ENCODE measurements around the gene EPHA3. TPM values are rescaled to one million over a fixed set of nuclear protein-coding genes. Genes with fewer than 3 reads are reported as not detected.

EPHA3 gene
- total RNA-seq, 4 donors from 2014 or later: 0.85 to 1.4 (median 0.96) TPM

GRCh38 chr3:89405176-89405575, 297.8 kb downstream of the EPHA3 start:
- Histone ChIP-seq H3K36me3 (no peaks in the 10 kb centered on the region), H3K9me3 (no peaks in the 10 kb centered on the region), H3K4me3 (no peak overlapping the region), H3K4me1 (no peaks in the 10 kb centered on the region), H3K27me3 (no peaks in the 10 kb centered on the region), H3K27ac (no peak overlapping the region)
- DNase-seq (ENCODE audit: low spot score in 2 of 2): no peak
- WGBS: 56% methylated on average over 1 of the region's 1 CpG
- TF ChIP-seq POLR2A (IDR thresholded peaks at IDR 0.05) (no peak), EP300 (IDR thresholded peaks at IDR 0.05) (no peak)

- 77% methylated on average over 2 of the region's 2 CpGs for WGBS
- no peaks in the 10 kb centered on the region for H3K36me3 ChIP-seq
- no peaks in the 10 kb centered on the region for H3K9me3 ChIP-seq
- no peak overlapping the region for H3K4me3 ChIP-seq
- H3K27me3 ChIP-seq: no peaks in the 10 kb centered on the region
- no peak for DNase-seq (ENCODE audit: low spot score in 2 of 2)
- TF ChIP-seq CTCF (IDR thresholded peaks at IDR 0.05): no peak
- TF ChIP-seq POLR2AphosphoS5 (IDR thresholded peaks at IDR 0.05): no peak
- TF ChIP-seq POLR2A (IDR thresholded peaks at IDR 0.05): no peak
- TF ChIP-seq EP300 (IDR thresholded peaks at IDR 0.05): no peak
- H3K27ac ChIP-seq: no peak overlapping the region
- no peaks in the 10 kb centered on the region for H3K4me1 ChIP-seq
Measured at GRCh38 chr3:89405593-89405992, 298.2 kb downstream of the EPHA3 start.

- no peak overlapping the region for H3K27ac ChIP-seq
- TF ChIP-seq EP300 (IDR thresholded peaks at IDR 0.05) (no peak), POLR2AphosphoS5 (IDR thresholded peaks at IDR 0.05) (no peak), POLR2A (IDR thresholded peaks at IDR 0.05) (no peak), CTCF (IDR thresholded peaks at IDR 0.05) (no peak)
- no peaks in the 10 kb centered on the region for H3K4me1 ChIP-seq
- no peak overlapping the region for H3K4me3 ChIP-seq
- H3K9me3 ChIP-seq: no peaks in the 10 kb centered on the region
- no peaks in the 10 kb centered on the region for H3K27me3 ChIP-seq
- no peak for DNase-seq (ENCODE audit: low spot score in 2 of 2)
- no peaks in the 10 kb centered on the region for H3K36me3 ChIP-seq
- 75% methylated on average over 3 of the region's 3 CpGs for WGBS
Measured at GRCh38 chr3:89411201-89411600, 303.8 kb downstream of the EPHA3 start.

DNA sequence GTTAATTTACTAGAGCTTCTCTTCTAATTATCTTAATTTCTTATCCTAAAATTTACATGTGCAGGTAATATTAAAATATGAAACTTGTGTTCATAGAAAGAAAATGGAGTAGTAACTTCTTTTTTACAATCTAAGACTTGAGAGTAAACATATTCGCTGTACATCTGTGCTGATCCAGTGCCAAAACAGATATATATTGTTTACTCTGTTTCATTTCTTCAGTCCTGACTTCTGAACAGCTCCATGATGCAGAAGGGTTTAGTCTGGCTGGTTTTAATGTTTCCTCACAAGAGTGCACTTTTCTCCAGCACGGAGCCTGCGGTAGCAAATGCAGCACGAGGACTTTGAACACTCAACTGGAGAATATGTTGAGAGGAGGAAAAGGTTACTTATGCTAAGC, 306.8 kb downstream of the EPHA3 start:
- no peak for TF ChIP-seq CTCF (IDR thresholded peaks at IDR 0.05)
- TF ChIP-seq EP300 (IDR thresholded peaks at IDR 0.05): no peak
- no peak for TF ChIP-seq POLR2AphosphoS5 (IDR thresholded peaks at IDR 0.05)
- no peak for TF ChIP-seq POLR2A (IDR thresholded peaks at IDR 0.05)
- WGBS: 83% methylated on average over 4 of the region's 4 CpGs
- Histone ChIP-seq H3K4me3 (no peak overlapping the region), H3K4me1 (no peaks in the 10 kb centered on the region), H3K36me3 (no peaks in the 10 kb centered on the region), H3K9me3 (no peaks in the 10 kb centered on the region), H3K27me3 (no peaks in the 10 kb centered on the region), H3K27ac (no peak overlapping the region)
- no peak for DNase-seq (ENCODE audit: low spot score in 2 of 2)

DNA sequence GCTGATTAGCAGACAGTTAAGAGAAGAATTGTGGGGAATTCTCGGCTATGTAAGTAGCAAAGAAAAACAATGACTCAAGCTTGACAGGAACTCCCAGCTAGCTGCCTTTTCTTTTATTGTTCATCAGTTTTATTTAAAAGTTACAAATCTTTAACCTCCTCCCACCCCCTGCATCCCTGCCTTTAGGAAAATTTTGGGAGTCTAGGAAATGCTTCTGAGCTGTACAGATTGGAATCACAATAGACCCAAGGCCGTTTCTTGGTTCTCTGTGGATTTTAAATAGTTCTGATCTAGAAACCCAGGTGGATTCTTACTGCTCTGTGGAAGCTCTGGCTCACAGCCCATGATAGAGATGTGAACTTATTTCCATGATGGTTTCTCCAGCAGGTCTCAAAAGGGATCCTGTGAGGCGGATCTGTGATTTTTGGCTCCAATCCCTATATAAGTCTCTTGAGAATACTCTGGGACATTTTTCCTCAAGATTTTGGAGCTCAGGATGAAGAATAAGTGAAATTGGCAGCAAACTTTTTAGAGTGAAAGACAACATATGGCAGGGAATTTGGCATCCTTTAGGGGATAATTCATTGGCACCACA, 312.3 kb downstream of the EPHA3 start:
- 53% methylated on average over 3 of the region's 3 CpGs for WGBS
- no peak for DNase-seq (ENCODE audit: low spot score in 2 of 2)
- Histone ChIP-seq H3K27ac (no peak overlapping the region), H3K36me3 (no peaks in the 10 kb centered on the region), H3K4me1 (no peaks in the 10 kb centered on the region), H3K9me3 (no peaks in the 10 kb centered on the region), H3K27me3 (no peaks in the 10 kb centered on the region), H3K4me3 (no peak overlapping the region)
- no peak for TF ChIP-seq POLR2AphosphoS5 (IDR thresholded peaks at IDR 0.05)
- TF ChIP-seq EP300 (IDR thresholded peaks at IDR 0.05): no peak
- TF ChIP-seq POLR2A (IDR thresholded peaks at IDR 0.05): no peak
- TF ChIP-seq CTCF (IDR thresholded peaks at IDR 0.05): no peak

DNA sequence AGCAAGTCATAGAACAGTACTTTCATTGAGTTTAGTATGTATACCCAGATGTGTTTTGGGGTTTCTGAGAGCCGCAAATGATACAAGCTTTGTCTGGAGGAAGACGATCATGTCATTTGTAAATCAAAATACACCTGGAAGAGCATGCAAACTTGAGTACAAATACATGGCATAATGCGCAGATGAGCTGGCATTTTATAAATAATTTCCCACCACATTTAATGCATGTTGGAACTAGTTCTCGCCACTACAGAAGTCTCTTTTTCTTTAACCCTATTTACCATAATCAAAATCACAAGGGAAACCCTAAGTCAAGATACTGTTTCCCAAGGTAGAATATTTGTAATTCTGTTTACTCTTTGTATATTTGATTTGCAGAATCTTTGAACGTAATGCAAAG, 318.6 kb downstream of the EPHA3 start:
- no peak overlapping the region for H3K4me3 ChIP-seq
- WGBS: 51% methylated on average over 5 of the region's 5 CpGs
- TF ChIP-seq POLR2AphosphoS5 (IDR thresholded peaks at IDR 0.05): no peak
- TF ChIP-seq CTCF (IDR thresholded peaks at IDR 0.05): no peak
- no peak for TF ChIP-seq EP300 (IDR thresholded peaks at IDR 0.05)
- TF ChIP-seq POLR2A (IDR thresholded peaks at IDR 0.05): no peak
- no peaks in the 10 kb centered on the region for H3K27me3 ChIP-seq
- no peaks in the 10 kb centered on the region for H3K4me1 ChIP-seq
- H3K27ac ChIP-seq: no peak overlapping the region
- H3K9me3 ChIP-seq: no peaks in the 10 kb centered on the region
- no peak for DNase-seq (ENCODE audit: low spot score in 2 of 2)
- H3K36me3 ChIP-seq: no peaks in the 10 kb centered on the region

Measured in suprapubic skin (tissue), 4 donors.